ENCODE results near the gene CABP4.

The CABP4 gene

GRCh38 chr11:67435727-67436458 lies 19.3 kb upstream of the CABP4 start:
- no peak for DNase-seq (ENCODE audit: low spot score)

GRCh38 chr11:67436459-67437081 lies 18.6 kb upstream of the CABP4 start:
- DNase-seq (ENCODE audit: low spot score): no peak

GRCh38 chr11:67437082-67437808 lies 17.9 kb upstream of the CABP4 start, which contains the start of gene PTPRCAP:
Gene PTPRCAP (minus strand): TSS chr11:67437682. CDS start chr11:67437619, 63 bp downstream.
- no peak for DNase-seq (ENCODE audit: low spot score)

GRCh38 chr11:67437809-67438157 lies 17.4 kb upstream of the CABP4 start:
- no peak for DNase-seq (ENCODE audit: low spot score)

GRCh38 chr11:67438158-67438902 lies 16.8 kb upstream of the CABP4 start:
- DNase-seq (ENCODE audit: low spot score): no peak

- DNase-seq (ENCODE audit: low spot score): peak; percentile 25
Observed at GRCh38 chr11:67439321-67440228, 15.6 kb upstream of the CABP4 start.

GRCh38 chr11:67440229-67441097 lies 14.7 kb upstream of the CABP4 start:
- no peak for DNase-seq (ENCODE audit: low spot score)

GRCh38 chr11:67441098-67441563 lies 14.0 kb upstream of the CABP4 start:
- no peak for DNase-seq (ENCODE audit: low spot score)

GRCh38 chr11:67441731-67442351 lies 13.3 kb upstream of the CABP4 start:
- DNase-seq (ENCODE audit: low spot score): no peak

- DNase-seq (ENCODE audit: low spot score): no peak
Observed at GRCh38 chr11:67442504-67443404, 12.4 kb upstream of the CABP4 start.

GRCh38 chr11:67445515-67445914 lies 9.6 kb upstream of the CABP4 start:
- DNase-seq (ENCODE audit: low spot score): no peak

GRCh38 chr11:67448220-67448609 lies 6.9 kb upstream of the CABP4 start:
- DNase-seq (ENCODE audit: low spot score): no peak

- no peak for DNase-seq (ENCODE audit: low spot score)
Observed at GRCh38 chr11:67449116-67449844, 5.9 kb upstream of the CABP4 start.

- DNase-seq (ENCODE audit: low spot score): no peak
Observed at GRCh38 chr11:67450796-67451657, 4.1 kb upstream of the CABP4 start.

GRCh38 chr11:67451658-67451976 lies 3.5 kb upstream of the CABP4 start:
- DNase-seq (ENCODE audit: low spot score): no peak

GRCh38 chr11:67452141-67452952 lies 2.8 kb upstream of the CABP4 start, which contains the start of gene GPR152:
Gene GPR152 (minus strand): TSS chr11:67452729. CDS start chr11:67452724, 5 bp downstream.
- DNase-seq (ENCODE audit: low spot score): peak; percentile 38
